ENCODE results near the gene OSER1.
"Not testable (repeated sequence)": the region's sequence is repeated elsewhere in the genome, so short reads cannot be mapped to it uniquely, and the experiment has no call there.

Gene OSER1

GRCh38 chr20:44200371-44200770, 10.2 kb downstream of the OSER1 start:
- DNase-seq, result no peak

GRCh38 chr20:44199877-44200276, 10.7 kb downstream of the OSER1 start:
- no peak for DNase-seq

- no peak for DNase-seq
Measured at GRCh38 chr20:44198872-44199271, 11.7 kb downstream of the OSER1 start.

GRCh38 chr20:44196271-44196670, 14.3 kb downstream of the OSER1 start:
- DNase-seq, result no peak

GRCh38 chr20:44195605-44196004, 15.0 kb downstream of the OSER1 start:
- DNase-seq, result no peak

GRCh38 chr20:44193801-44194200, 16.8 kb downstream of the OSER1 start:
- DNase-seq, result no peak

- DNase-seq, result not testable (repeated sequence)
Measured at GRCh38 chr20:44191640-44192039, 18.9 kb downstream of the OSER1 start.

GRCh38 chr20:44190197-44190852, 20.2 kb downstream of the OSER1 start:
- peak; percentile 57 to 74 (median 63) for DNase-seq

GRCh38 chr20:44188752-44189151, 21.8 kb downstream of the OSER1 start:
- peak; percentile 29 to 43 (median 39) for DNase-seq

GRCh38 chr20:44187772-44188709, 22.5 kb downstream of the OSER1 start:
- DNase-seq, result no peak

GRCh38 chr20:44187054-44187771, 23.4 kb downstream of the OSER1 start, which contains the start of gene JPH2:
JPH2 (minus strand) TSS chr20:44187188; CDS start chr20:44186705, 483 bp downstream.
- DNase-seq, result peak in 1 of 4 experiments; percentile 10

- DNase-seq, result no peak
Measured at GRCh38 chr20:44186674-44187053, 23.9 kb downstream of the OSER1 start.

GRCh38 chr20:44186201-44186600, 24.4 kb downstream of the OSER1 start:
- no peak for DNase-seq

GRCh38 chr20:44185574-44185973, 25.0 kb downstream of the OSER1 start:
- no peak for DNase-seq

- no peak for DNase-seq
Measured at GRCh38 chr20:44183282-44183681, 27.3 kb downstream of the OSER1 start.

GRCh38 chr20:44182863-44183262, 27.7 kb downstream of the OSER1 start:
- DNase-seq, result no peak

GRCh38 chr20:44182135-44182765, 28.3 kb downstream of the OSER1 start:
- no peak for DNase-seq

- DNase-seq, result no peak
Measured at GRCh38 chr20:44181611-44182010, 29.0 kb downstream of the OSER1 start.

- DNase-seq, result no peak
Measured at GRCh38 chr20:44180814-44181213, 29.8 kb downstream of the OSER1 start.

GRCh38 chr20:44176833-44177534, 33.6 kb downstream of the OSER1 start:
- no peak for DNase-seq

GRCh38 chr20:44174996-44175765, 35.4 kb downstream of the OSER1 start:
- no peak for DNase-seq

Measured in suppressor macrophage (primary cell).